GM21786 (cell line): ENCODE data around the gene MRTFA.
"Not testable (repeated sequence)": the region's sequence is repeated elsewhere in the genome, so short reads cannot be mapped to it uniquely, and the experiment has no call there.

Source experiments
- ATAC-seq: cut with Tn5 transposase; IDR thresholded peaks from one replicate; pipeline ENCODE4 v1.9.1; 2021; ENCODE audit not compliant: unreplicated experiment

The MRTFA gene

GRCh38 chr22:40403141-40403540 lies 233.4 kb downstream of the MRTFA start:
- ATAC-seq = no peak

DNA sequence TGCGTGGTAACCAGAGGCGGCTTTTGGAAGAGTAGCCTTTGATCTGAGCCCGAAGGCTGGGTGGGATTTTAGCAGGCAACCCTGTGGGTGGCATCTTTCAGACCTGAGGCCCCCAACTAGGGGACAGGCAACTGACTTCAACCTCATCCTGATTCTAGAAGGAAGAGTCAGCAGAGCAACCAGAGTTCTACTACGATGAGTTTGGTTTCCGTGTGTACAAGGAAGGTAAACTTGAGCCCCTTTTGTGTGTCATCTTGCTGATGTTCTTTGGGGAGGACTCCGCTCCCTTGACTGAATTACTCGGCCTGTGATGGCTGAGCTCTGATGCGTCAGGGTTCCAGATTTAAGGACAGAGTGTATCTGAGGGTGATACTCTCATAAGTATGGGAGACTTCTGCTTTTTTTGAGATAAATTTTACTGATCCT lies 234.5 kb downstream of the MRTFA start:
- no peak for ATAC-seq

DNA sequence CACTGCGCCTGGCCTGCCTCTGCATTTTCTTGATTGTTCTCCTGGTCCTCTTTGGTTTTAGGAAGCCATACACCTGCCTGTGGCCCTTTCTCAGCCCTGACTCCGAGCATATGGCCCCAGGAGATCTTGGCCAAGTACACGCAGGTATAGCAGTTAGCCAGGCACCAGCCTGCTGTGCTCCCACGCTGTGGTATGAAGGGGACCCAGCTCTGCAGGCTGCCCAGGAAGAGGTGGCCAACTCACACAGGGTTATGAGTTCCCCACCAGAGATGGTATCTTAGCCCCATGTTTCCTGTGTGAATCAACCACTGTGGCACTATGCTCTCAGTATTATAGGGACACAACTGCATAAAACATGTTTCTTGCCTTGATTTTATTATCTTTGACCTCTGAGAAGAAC lies 235.0 kb downstream of the MRTFA start:
- no peak for ATAC-seq

DNA sequence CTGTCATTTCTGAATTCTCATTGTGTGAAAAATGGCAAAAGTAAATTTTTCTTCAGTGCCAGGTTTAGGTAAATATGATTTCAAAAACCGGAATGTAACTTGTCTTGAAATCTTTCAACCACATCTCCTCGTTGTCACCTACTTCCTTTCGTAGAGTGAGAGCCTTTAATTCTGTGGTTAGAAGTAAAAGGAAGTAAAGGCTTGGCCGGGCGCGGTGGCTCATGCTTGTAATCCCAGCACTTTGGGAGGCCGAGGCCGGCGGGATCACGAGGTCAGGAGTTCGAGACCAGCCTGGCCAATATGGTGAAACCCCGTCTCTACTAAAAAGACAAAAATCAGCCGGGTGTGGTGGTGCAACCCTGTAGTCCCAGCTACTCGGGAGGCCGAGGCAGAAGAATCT lies 236.4 kb downstream of the MRTFA start:
- no peak for ATAC-seq

- ATAC-seq = no peak
These were observed 236.9 kb downstream of the MRTFA start for GRCh38 chr22:40399621-40400020.

- ATAC-seq = no peak
These were observed 239.1 kb downstream of the MRTFA start for GRCh38 chr22:40397396-40397795.

DNA sequence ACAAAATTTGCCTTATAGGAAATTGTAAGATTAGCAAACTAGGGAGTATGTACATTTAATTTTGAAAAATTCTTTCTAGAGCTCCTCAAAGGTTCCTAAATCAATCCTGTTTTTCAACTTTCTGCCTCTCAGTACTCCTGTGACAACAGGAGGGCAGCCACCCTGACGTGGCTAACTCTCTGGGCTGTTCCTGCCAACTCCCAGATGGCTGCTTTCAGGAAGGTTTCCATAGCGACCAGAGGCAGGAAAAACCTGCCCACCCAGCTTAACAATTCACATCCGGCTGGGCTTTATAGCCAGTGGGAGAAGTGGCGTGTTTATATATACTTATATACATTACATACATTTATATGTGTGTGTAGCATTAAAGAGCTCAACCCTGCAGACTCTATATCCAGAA lies 239.6 kb downstream of the MRTFA start:
- ATAC-seq = no peak

DNA sequence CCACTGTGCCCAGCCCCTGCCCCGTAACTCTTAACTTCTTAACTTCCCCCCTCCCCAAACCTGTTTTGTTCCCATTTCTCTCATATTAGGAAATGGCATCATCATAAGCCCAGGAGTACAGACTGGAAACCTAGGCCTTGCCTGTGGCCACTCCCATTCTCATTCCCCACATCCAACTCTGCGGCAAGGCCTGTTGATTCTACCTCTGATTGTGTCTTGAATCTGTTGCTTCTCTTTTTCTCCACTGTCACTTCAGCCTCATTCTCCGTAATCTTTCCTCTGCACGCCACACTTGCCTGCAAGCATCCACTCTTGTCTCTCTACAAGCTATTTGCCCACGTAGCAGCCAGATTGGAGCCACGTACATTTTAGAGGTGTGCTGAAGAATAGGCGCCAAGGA lies 240.9 kb downstream of the MRTFA start:
- no peak for ATAC-seq

DNA sequence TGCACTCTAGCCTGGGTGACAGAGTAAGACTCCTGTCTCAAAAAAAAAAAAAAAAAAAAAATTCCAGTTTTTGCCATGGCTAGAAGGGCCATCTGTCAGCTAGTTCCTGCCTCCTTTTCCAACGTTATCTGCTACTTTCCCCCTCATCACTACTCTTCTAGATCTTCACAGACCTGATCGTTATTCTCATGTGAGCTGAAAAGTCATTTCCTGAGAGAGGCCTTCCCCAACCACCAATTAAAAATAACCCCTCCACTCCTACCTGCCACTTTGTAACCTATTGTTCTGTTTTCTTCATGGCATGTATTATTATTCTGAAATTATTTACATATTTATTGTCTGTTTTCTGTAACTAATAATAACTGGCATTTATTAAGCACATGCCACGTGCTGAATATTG lies 241.9 kb downstream of the MRTFA start:
- ATAC-seq = no peak

GRCh38 chr22:40392618-40393017 lies 243.9 kb downstream of the MRTFA start:
- no peak for ATAC-seq

DNA sequence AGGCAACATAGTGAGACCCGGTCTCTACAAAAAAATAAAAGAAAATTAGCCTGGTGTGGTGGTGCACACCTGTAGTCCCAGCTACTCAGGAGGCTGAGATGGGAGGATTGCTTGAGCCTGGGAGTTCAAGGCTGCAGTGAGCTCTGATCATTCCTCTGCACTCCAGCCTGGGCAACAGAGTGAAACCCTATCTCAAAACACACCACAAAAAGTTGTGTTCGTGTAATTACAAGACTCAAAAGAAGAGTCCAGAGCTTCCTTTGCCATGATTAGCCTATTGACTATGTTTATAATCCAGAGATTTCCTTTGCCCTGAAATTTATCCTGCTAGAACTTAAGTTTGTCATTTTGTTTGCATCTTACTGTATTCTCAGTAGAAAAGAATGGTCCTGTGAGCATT lies 245.1 kb downstream of the MRTFA start:
- no peak for ATAC-seq

GRCh38 chr22:40388231-40388630 lies 248.3 kb downstream of the MRTFA start:
- no peak for ATAC-seq

DNA sequence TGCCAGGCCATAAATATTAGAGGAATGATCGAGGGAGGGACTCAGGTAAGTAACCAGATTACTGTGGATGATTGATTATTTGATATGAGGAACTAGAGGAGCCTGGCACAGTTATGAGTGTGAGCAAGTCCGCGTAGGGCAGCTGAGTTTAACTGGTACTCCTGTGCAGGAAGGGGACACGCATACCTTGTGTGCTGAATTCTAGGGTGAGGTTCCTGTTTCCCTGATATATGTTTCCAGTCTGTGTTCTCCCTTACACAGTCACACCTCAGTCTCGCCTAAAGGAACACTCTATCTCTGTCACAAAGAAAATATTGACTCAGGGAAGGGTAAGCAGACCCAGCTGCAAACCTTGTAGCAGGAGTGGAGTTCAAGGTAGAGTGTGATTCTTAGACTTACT lies 248.8 kb downstream of the MRTFA start:
- ATAC-seq = no peak

DNA sequence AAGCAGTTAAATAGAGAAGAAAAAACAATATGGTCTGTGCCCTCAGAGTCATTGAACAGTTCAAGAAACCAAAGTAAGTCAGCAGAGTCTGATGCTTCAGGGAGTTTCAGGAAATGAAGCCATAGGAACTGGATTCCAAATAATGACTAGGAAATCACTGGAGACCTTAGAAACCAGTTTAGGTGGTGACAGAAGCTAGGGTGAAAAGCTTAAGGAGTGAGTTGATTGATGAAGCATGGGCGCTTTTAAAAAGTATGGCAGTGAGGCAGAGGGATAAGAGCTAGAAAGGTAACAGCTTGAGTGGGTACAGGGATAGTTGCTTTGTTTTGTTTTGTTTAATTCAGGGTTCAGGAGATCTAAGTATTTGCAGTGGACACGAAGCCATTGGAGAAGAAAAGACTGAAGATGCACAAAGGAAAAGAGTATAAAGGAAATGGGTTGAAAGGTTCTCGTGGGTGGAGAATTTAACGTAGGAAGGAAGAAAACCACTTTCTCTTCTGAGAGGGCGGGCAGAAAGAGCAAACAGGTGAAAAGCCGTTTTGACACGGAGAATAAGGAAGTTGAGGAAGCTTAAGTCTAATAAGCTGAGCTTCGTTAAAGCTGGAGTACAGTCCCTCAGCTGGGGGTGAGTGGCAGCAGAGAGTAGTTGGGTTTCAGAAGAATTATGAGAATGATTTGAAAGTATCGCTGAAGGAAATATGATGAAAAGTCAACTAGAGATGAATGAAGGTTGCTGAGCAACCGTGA lies 251.3 kb downstream of the MRTFA start:
- ATAC-seq = no peak

DNA sequence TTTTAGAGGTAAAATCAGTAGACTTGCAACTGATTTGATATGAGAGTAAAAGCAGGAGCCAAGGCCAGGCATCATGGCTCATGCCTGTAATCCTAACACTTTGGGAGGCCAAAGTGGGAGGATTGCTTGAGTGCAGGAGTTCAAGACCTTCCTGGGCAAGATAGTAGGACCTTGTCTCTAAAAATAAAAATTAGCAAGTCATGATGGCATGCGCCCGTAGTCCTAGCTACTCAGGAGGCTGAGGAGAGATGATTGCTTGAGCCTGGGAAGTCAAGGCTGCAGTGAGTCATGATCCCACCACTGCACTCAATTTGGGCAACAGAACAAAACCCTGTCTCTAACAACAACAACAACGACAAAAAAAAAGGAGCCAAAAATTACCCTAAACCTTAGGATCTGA lies 252.6 kb downstream of the MRTFA start:
- ATAC-seq = no peak

- ATAC-seq = no peak
These were observed 255.1 kb downstream of the MRTFA start for GRCh38 chr22:40381461-40381860.

DNA sequence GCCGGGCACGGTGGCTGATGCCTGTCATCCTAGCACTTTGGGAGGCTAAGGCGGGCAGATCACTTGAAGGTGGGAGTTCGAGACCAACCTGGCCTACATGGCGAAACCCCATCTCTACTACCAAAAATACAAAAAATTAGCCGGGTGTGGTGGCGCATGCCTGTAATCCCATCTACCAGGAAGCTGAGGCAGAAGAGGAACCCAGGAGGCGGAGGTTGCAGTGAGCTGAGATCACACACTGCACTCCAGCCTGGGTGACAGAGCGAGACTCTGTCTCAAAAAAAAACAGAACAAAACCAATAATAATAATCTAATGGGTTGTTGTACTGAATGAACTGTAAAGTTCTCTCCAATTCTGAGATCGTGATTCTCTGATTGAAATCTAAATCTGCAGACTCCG lies 258.1 kb downstream of the MRTFA start:
- not testable (repeated sequence) for ATAC-seq

DNA sequence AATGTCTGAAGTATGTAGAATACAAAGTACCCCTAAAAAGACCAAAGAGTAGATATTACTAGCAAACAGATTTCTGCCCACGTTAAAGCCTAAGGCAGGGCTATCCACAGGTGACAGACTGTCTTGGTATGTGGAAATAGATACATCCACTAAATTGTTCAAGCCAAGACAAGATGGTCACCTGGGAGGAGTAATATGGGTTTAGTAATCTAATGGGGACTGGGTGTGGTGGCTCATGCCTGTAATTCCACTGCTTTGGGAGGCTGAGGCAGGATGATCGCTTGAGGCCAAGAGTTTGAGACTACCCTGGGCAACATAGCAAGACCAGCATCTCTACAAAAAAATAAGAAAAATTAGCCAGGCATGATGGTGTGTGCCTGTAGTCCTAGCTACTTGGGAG lies 258.6 kb downstream of the MRTFA start:
- ATAC-seq = no peak

DNA sequence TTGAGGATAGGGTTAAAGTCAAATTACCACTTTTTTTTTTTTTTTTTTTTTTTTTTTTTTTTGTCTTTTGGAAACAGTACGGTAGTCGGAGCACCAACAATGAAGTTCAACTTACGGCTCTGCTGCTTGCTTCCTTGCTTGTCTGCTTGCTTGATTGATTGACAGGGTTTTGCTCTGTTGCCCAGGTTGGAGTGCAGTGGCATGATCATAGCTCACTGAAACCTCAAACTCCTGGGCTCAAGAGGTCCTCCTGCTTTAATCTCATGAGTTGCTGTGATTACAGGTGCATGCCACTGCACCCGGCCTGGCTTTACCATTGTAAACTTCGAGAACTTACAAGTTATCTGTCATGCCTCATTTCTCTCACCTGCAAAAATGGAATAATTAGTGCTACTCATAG lies 260.4 kb downstream of the MRTFA start:
- no peak for ATAC-seq

GRCh38 chr22:40374567-40374966 lies 262.0 kb downstream of the MRTFA start:
- ATAC-seq = no peak

- ATAC-seq = no peak
These were observed 267.7 kb downstream of the MRTFA start for GRCh38 chr22:40368836-40369235.

GRCh38 chr22:40368016-40368415 lies 268.5 kb downstream of the MRTFA start:
- ATAC-seq = no peak

- no peak for ATAC-seq
These were observed 269.2 kb downstream of the MRTFA start for GRCh38 chr22:40367342-40367741.
